H1 (cell line): ENCODE results near the gene IMPDH1.

Source experiments
- EP300 ChIP-seq, 2 experiments: IDR thresholded peaks; 1 replicate in 1 of 2; 2 replicates in 1 of 2; pipeline ENCODE4 v1.6.1; 2011 to 2012; ENCODE audit warnings: low read depth in 2 of 2, low read length in 2 of 2, mild to moderate bottlenecking in 2 of 2, borderline replicate concordance in 1 of 2, inconsistent platforms in 1 of 2, moderate library complexity in 1 of 2
- JUN ChIP-seq: IDR thresholded peaks from 2 replicates; pipeline ENCODE4 v1.6.1; 2011; ENCODE audit warnings: low read depth, mild to moderate bottlenecking, improper control_type of control experiment, low read length
- POLR2A ChIP-seq, 2 experiments: IDR thresholded peaks; 1 replicate in 1 of 2; 2 replicates in 1 of 2; pipeline ENCODE4 v1.6.1; 2011; ENCODE audit warnings: low read depth in 2 of 2, low read length in 2 of 2, mild to moderate bottlenecking in 2 of 2; ENCODE audit errors: control extremely low read depth in 1 of 2
- SP1 ChIP-seq: IDR thresholded peaks from 2 replicates; pipeline ENCODE4 v1.6.1; 2011; ENCODE audit warnings: low read depth, low read length
- TAF1 ChIP-seq: IDR thresholded peaks from 2 replicates; pipeline ENCODE4 v1.6.1; 2011; ENCODE audit warnings: mild to moderate bottlenecking, low read depth, low read length
- TBP ChIP-seq: IDR thresholded peaks from 2 replicates; pipeline ENCODE4 v1.6.1; 2011; ENCODE audit warnings: low read depth, low read length, improper control_type of control experiment
- TEAD4 ChIP-seq: IDR thresholded peaks from 2 replicates; pipeline ENCODE4 v1.6.1; 2012; ENCODE audit warnings: low read depth, low read length, inconsistent platforms, mixed read lengths
- TF ChIP-seq, protein P1 (sequence below): IDR thresholded peaks from 2 replicates; pipeline ENCODE4 v1.6.1; 2011; ENCODE audit warnings: low read depth, mild to moderate bottlenecking, low read length; ENCODE audit not compliant: insufficient read depth
- TF ChIP-seq, protein P2 (sequence below), 3 experiments: IDR thresholded peaks; 1 replicate in 2 of 3; 2 replicates in 1 of 3; pipeline versions ENCODE4 v1.5.1 to v1.6.1; 2011; ENCODE audit warnings: low read length in 3 of 3, mild to moderate bottlenecking in 3 of 3, inconsistent platforms in 2 of 3, low read depth in 1 of 3, moderate library complexity in 1 of 3; ENCODE audit not compliant: insufficient read depth in 1 of 3; ENCODE audit errors: control extremely low read depth in 1 of 3
- TF ChIP-seq, protein P3 (sequence below): IDR thresholded peaks from 2 replicates; pipeline ENCODE4 v1.6.1; 2012; ENCODE audit warnings: low read length, inconsistent platforms

DNA sequence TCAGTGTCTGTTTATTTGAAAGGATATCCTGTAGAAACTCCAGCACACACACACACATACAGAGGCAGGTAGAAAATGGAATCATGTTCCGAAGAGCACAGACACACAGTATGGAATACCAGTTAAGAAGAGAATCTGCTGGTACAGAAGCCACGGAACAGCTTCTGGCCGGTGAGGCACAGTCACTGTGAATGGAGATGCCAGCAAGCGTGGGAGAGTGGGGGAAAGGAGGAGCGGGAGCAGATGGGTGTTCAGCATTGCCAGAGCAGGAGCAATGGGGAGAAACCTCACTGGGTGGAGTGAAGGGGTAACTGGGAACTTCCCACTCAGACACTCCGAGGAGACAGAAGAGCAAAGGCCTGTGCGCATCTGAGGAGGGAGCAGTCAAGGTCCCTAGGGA is 9.5 kb upstream of the IMPDH1 start:
- TF ChIP-seq POLR2A (IDR thresholded peaks at IDR 0.05; ENCODE audit: control extremely low read depth in 1 of 2, low read depth in 2 of 2, low read length in 2 of 2) (no peak), JUN (no peak), TEAD4 (no peak), TBP (no peak), EP300 (IDR thresholded peaks at IDR 0.05; ENCODE audit: borderline replicate concordance in 1 of 2, low read depth in 2 of 2, low read length in 2 of 2) (no peak), TAF1 (no peak), SP1 (no peak)
- TF ChIP-seq, protein P1, sequence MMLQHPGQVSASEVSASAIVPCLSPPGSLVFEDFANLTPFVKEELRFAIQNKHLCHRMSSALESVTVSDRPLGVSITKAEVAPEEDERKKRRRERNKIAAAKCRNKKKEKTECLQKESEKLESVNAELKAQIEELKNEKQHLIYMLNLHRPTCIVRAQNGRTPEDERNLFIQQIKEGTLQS, result no peak
- TF ChIP-seq, protein P2, sequence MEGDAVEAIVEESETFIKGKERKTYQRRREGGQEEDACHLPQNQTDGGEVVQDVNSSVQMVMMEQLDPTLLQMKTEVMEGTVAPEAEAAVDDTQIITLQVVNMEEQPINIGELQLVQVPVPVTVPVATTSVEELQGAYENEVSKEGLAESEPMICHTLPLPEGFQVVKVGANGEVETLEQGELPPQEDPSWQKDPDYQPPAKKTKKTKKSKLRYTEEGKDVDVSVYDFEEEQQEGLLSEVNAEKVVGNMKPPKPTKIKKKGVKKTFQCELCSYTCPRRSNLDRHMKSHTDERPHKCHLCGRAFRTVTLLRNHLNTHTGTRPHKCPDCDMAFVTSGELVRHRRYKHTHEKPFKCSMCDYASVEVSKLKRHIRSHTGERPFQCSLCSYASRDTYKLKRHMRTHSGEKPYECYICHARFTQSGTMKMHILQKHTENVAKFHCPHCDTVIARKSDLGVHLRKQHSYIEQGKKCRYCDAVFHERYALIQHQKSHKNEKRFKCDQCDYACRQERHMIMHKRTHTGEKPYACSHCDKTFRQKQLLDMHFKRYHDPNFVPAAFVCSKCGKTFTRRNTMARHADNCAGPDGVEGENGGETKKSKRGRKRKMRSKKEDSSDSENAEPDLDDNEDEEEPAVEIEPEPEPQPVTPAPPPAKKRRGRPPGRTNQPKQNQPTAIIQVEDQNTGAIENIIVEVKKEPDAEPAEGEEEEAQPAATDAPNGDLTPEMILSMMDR (IDR thresholded peaks at IDR 0.05; ENCODE audit: control extremely low read depth in 1 of 3, insufficient read depth in 1 of 3, low read depth in 1 of 3, low read length in 3 of 3), result no peak
- TF ChIP-seq, protein P3, sequence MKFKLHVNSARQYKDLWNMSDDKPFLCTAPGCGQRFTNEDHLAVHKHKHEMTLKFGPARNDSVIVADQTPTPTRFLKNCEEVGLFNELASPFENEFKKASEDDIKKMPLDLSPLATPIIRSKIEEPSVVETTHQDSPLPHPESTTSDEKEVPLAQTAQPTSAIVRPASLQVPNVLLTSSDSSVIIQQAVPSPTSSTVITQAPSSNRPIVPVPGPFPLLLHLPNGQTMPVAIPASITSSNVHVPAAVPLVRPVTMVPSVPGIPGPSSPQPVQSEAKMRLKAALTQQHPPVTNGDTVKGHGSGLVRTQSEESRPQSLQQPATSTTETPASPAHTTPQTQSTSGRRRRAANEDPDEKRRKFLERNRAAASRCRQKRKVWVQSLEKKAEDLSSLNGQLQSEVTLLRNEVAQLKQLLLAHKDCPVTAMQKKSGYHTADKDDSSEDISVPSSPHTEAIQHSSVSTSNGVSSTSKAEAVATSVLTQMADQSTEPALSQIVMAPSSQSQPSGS, result no peak
